HEK293 (cell line): Measurements from ENCODE around the gene SLC16A13.

Experiments
- BCL11B ChIP-seq: fragments of 450-650 bp; formaldehyde crosslinking; IDR thresholded peaks from 2 replicates; pipeline ENCODE4 v1.5.1; 2016; ENCODE audit warnings: low read depth, missing biosample characterization, missing genetic modification characterization
- FEZF1 ChIP-seq: fragments of 450-650 bp; formaldehyde crosslinking; IDR thresholded peaks from 2 replicates; pipeline ENCODE4 v1.5.1; 2016; ENCODE audit warnings: missing biosample characterization, missing genetic modification characterization
- GFI1B ChIP-seq: fragments of 450-650 bp; formaldehyde crosslinking; IDR thresholded peaks from 2 replicates; pipeline ENCODE4 v1.5.1; 2016; ENCODE audit warnings: missing biosample characterization, missing genetic modification characterization
- GLIS2 ChIP-seq: fragments of 450-650 bp; formaldehyde crosslinking; IDR thresholded peaks from 2 replicates; pipeline ENCODE4 v1.5.1; 2016; ENCODE audit warnings: missing biosample characterization, missing genetic modification characterization
- KLF16 ChIP-seq: fragments of 450-650 bp; formaldehyde crosslinking; IDR thresholded peaks from 2 replicates; pipeline ENCODE4 v1.5.1; 2017; ENCODE audit warnings: missing biosample characterization, missing genetic modification characterization
- OVOL3 ChIP-seq: fragments of 450-650 bp; formaldehyde crosslinking; IDR thresholded peaks from 2 replicates; pipeline ENCODE4 v1.5.1; 2016; ENCODE audit warnings: missing biosample characterization, missing genetic modification characterization
- PRDM1 ChIP-seq: fragments of 450-650 bp; formaldehyde crosslinking; IDR thresholded peaks from 2 replicates; pipeline ENCODE4; 2016; ENCODE audit warnings: missing biosample characterization, missing genetic modification characterization
- ZFP37 ChIP-seq: fragments of 450-650 bp; formaldehyde crosslinking; IDR thresholded peaks from 2 replicates; pipeline ENCODE4 v1.5.1; 2016; ENCODE audit warnings: missing biosample characterization, missing genetic modification characterization
- ZNF157 ChIP-seq: fragments of 450-650 bp; formaldehyde crosslinking; IDR thresholded peaks from 2 replicates; pipeline ENCODE4 v1.5.1; 2016; ENCODE audit warnings: missing biosample characterization, missing genetic modification characterization
- ZNF202 ChIP-seq: fragments of 450-650 bp; formaldehyde crosslinking; IDR thresholded peaks from 2 replicates; pipeline ENCODE4 v1.5.1; 2016; ENCODE audit warnings: missing biosample characterization, missing genetic modification characterization, borderline replicate concordance
- ZNF335 ChIP-seq: fragments of 450-650 bp; formaldehyde crosslinking; conservative IDR thresholded peaks from 2 replicates; pipeline ENCODE4 v1.5.1; 2016; ENCODE audit warnings: missing biosample characterization, missing genetic modification characterization
- ZNF404 ChIP-seq: fragments of 450-650 bp; formaldehyde crosslinking; IDR thresholded peaks from 2 replicates; pipeline ENCODE4 v1.5.1; 2017; ENCODE audit warnings: missing biosample characterization, missing genetic modification characterization
- ZNF426 ChIP-seq: fragments of 450-650 bp; formaldehyde crosslinking; IDR thresholded peaks from 2 replicates; pipeline ENCODE4 v1.5.1; 2017; ENCODE audit warnings: missing biosample characterization, missing genetic modification characterization, mild to moderate bottlenecking, inconsistent platforms, moderate library complexity
- ZNF433 ChIP-seq: fragments of 450-650 bp; formaldehyde crosslinking; IDR thresholded peaks from 2 replicates; pipeline ENCODE4 v1.5.1; 2016; ENCODE audit warnings: missing biosample characterization, missing genetic modification characterization, low read depth
- ZNF521 ChIP-seq: fragments of 450-650 bp; formaldehyde crosslinking; IDR thresholded peaks from 2 replicates; pipeline ENCODE4 v1.5.1; 2017; ENCODE audit warnings: missing biosample characterization, mild to moderate bottlenecking, missing genetic modification characterization
- ZNF529 ChIP-seq: fragments of 450-650 bp; formaldehyde crosslinking; IDR thresholded peaks from 2 replicates; pipeline ENCODE4 v1.5.1; 2017; ENCODE audit warnings: missing genetic modification characterization, missing biosample characterization; ENCODE audit not compliant: insufficient replicate concordance
- ZNF544 ChIP-seq: fragments of 450-650 bp; formaldehyde crosslinking; IDR thresholded peaks from 2 replicates; pipeline ENCODE4 v1.5.0; 2017; ENCODE audit warnings: missing biosample characterization, missing genetic modification characterization
- ZNF571 ChIP-seq: fragments of 450-650 bp; formaldehyde crosslinking; IDR thresholded peaks from 2 replicates; pipeline ENCODE4 v1.5.0; 2017; ENCODE audit warnings: missing biosample characterization, missing genetic modification characterization
- ZNF610 ChIP-seq: fragments of 450-650 bp; formaldehyde crosslinking; IDR thresholded peaks from 2 replicates; pipeline ENCODE4 v1.5.1; 2016; ENCODE audit warnings: missing biosample characterization, missing genetic modification characterization, borderline replicate concordance
- ZNF629 ChIP-seq: fragments of 450-650 bp; formaldehyde crosslinking; IDR thresholded peaks from 2 replicates; pipeline ENCODE4 v1.5.1; 2017; ENCODE audit warnings: missing biosample characterization, missing genetic modification characterization
- ZNF658 ChIP-seq: fragments of 450-650 bp; formaldehyde crosslinking; IDR thresholded peaks from 2 replicates; pipeline ENCODE4; 2016; ENCODE audit warnings: missing biosample characterization, missing genetic modification characterization
- ZNF785 ChIP-seq: fragments of 450-650 bp; formaldehyde crosslinking; IDR thresholded peaks from 2 replicates; pipeline ENCODE4 v1.5.1; 2016; ENCODE audit warnings: missing biosample characterization, missing genetic modification characterization
- ZNF791 ChIP-seq: fragments of 450-650 bp; formaldehyde crosslinking; IDR thresholded peaks from 2 replicates; pipeline ENCODE4 v1.5.1; 2016; ENCODE audit warnings: missing biosample characterization, missing genetic modification characterization
- ZNF792 ChIP-seq: fragments of 450-650 bp; formaldehyde crosslinking; IDR thresholded peaks from 2 replicates; pipeline ENCODE4 v1.5.1; 2016; ENCODE audit warnings: missing biosample characterization, missing genetic modification characterization
- ZSCAN23 ChIP-seq: fragments of 450-650 bp; formaldehyde crosslinking; IDR thresholded peaks from 2 replicates; pipeline ENCODE4 v1.5.1; 2016; ENCODE audit warnings: missing biosample characterization, missing genetic modification characterization
- ZSCAN30 ChIP-seq: fragments of 450-650 bp; IDR thresholded peaks from 2 replicates; pipeline ENCODE4 v1.5.1; 2018; ENCODE audit warnings: missing biosample characterization, mild to moderate bottlenecking, missing genetic modification characterization, moderate library complexity
- TF ChIP-seq, protein P1 (sequence below): fragments of 450-650 bp; formaldehyde crosslinking; IDR thresholded peaks from 2 replicates; pipeline ENCODE4 v1.5.1; 2016; ENCODE audit warnings: missing biosample characterization, missing genetic modification characterization
- TF ChIP-seq, protein P2 (sequence below): fragments of 450-650 bp; formaldehyde crosslinking; IDR thresholded peaks from 2 replicates; pipeline ENCODE4 v1.5.1; 2017; ENCODE audit warnings: missing biosample characterization, missing genetic modification characterization
- TF ChIP-seq, protein P3 (sequence below): fragments of 450-650 bp; IDR thresholded peaks from 2 replicates; pipeline ENCODE4 v1.5.1; 2018; ENCODE audit warnings: missing biosample characterization, missing genetic modification characterization
- TF ChIP-seq, protein P4 (sequence below): fragments of 450-650 bp; formaldehyde crosslinking; IDR thresholded peaks from 2 replicates; pipeline ENCODE4 v1.5.1; 2017; ENCODE audit warnings: missing biosample characterization, missing genetic modification characterization
- TF ChIP-seq, protein P5 (sequence below): fragments of 450-650 bp; formaldehyde crosslinking; IDR thresholded peaks from 2 replicates; pipeline ENCODE4 v1.5.1; 2016; ENCODE audit warnings: missing biosample characterization, missing genetic modification characterization, low read depth
- TF ChIP-seq, protein P6 (sequence below): fragments of 450-650 bp; formaldehyde crosslinking; IDR thresholded peaks from 2 replicates; pipeline ENCODE4 v1.5.1; 2017; ENCODE audit warnings: missing biosample characterization, missing genetic modification characterization

Gene SLC16A13

DNA sequence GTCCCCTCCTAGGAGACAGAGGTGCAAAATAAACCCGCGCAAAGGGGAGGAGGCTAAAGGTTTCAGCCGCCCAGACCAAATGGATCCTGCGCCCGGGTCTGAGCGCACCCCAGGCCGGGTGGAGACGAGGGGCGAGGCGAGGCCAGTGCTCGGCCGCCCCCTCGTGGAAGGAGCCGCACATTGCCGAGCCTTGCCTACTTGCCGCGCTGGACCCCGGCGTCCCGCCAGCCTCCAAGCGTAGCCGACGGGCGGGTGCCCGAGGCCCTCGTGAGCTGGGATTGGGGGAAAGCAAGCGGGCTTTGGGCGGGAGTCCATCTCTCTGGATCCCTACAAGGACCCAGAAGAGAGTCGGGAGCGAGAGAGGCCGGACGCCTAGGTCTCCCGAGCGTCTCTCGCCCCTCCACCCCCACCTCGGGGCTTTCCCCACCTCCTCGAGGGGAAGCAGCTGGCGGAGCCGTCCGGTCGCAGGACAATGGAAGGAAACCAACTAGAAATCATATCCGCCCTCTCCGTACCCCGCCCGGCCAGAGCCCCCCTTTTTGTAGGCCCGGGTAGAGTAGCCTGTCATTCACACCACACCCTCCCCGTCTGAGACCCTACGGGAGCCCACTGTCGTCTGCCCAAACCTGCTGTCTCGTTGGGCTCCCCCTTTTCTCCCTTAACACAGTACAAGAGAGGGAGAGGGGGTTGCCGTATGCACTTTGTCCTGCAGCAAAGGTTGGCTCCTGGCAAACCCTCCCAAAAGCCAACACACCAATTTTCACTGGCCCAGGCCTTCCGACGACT, 13.6 kb upstream of the SLC16A13 start (continued):
- TF ChIP-seq, protein P1, sequence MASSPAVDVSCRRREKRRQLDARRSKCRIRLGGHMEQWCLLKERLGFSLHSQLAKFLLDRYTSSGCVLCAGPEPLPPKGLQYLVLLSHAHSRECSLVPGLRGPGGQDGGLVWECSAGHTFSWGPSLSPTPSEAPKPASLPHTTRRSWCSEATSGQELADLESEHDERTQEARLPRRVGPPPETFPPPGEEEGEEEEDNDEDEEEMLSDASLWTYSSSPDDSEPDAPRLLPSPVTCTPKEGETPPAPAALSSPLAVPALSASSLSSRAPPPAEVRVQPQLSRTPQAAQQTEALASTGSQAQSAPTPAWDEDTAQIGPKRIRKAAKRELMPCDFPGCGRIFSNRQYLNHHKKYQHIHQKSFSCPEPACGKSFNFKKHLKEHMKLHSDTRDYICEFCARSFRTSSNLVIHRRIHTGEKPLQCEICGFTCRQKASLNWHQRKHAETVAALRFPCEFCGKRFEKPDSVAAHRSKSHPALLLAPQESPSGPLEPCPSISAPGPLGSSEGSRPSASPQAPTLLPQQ (tag by site-specific recombination) = no peak
- no peak for TF ChIP-seq GLIS2 (tag by site-specific recombination)
- no peak for TF ChIP-seq ZNF426 (tag by site-specific recombination)
- no peak for TF ChIP-seq BCL11B (tag by site-specific recombination)
- TF ChIP-seq GFI1B (tag by site-specific recombination) = no peak
- TF ChIP-seq ZNF785 (tag by site-specific recombination) = no peak
- no peak for TF ChIP-seq ZNF658 (tag by site-specific recombination)
- TF ChIP-seq PRDM1 (tag by site-specific recombination) = no peak
- no peak for TF ChIP-seq ZNF157 (tag by site-specific recombination)
- no peak for TF ChIP-seq ZFP37 (tag by site-specific recombination)
- no peak for TF ChIP-seq ZNF571 (tag by site-specific recombination)
- peak; percentile 32; the same call in 1 of the 2 replicates for TF ChIP-seq ZNF335 (tag by site-specific recombination)
- no peak for TF ChIP-seq ZSCAN23 (tag by site-specific recombination)
- TF ChIP-seq, protein P2, sequence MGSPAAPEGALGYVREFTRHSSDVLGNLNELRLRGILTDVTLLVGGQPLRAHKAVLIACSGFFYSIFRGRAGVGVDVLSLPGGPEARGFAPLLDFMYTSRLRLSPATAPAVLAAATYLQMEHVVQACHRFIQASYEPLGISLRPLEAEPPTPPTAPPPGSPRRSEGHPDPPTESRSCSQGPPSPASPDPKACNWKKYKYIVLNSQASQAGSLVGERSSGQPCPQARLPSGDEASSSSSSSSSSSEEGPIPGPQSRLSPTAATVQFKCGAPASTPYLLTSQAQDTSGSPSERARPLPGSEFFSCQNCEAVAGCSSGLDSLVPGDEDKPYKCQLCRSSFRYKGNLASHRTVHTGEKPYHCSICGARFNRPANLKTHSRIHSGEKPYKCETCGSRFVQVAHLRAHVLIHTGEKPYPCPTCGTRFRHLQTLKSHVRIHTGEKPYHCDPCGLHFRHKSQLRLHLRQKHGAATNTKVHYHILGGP (tag by site-specific recombination) = no peak
- TF ChIP-seq ZNF529 (tag by site-specific recombination) = no peak
- TF ChIP-seq, protein P3, sequence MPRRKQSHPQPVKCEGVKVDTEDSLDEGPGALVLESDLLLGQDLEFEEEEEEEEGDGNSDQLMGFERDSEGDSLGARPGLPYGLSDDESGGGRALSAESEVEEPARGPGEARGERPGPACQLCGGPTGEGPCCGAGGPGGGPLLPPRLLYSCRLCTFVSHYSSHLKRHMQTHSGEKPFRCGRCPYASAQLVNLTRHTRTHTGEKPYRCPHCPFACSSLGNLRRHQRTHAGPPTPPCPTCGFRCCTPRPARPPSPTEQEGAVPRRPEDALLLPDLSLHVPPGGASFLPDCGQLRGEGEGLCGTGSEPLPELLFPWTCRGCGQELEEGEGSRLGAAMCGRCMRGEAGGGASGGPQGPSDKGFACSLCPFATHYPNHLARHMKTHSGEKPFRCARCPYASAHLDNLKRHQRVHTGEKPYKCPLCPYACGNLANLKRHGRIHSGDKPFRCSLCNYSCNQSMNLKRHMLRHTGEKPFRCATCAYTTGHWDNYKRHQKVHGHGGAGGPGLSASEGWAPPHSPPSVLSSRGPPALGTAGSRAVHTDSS = no peak
- TF ChIP-seq, protein P4, sequence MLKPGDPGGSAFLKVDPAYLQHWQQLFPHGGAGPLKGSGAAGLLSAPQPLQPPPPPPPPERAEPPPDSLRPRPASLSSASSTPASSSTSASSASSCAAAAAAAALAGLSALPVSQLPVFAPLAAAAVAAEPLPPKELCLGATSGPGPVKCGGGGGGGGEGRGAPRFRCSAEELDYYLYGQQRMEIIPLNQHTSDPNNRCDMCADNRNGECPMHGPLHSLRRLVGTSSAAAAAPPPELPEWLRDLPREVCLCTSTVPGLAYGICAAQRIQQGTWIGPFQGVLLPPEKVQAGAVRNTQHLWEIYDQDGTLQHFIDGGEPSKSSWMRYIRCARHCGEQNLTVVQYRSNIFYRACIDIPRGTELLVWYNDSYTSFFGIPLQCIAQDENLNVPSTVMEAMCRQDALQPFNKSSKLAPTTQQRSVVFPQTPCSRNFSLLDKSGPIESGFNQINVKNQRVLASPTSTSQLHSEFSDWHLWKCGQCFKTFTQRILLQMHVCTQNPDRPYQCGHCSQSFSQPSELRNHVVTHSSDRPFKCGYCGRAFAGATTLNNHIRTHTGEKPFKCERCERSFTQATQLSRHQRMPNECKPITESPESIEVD (tag by site-specific recombination) = no peak
- TF ChIP-seq ZNF610 (tag by site-specific recombination) = no peak
- no peak for TF ChIP-seq ZNF404 (tag by site-specific recombination)
- no peak for TF ChIP-seq ZNF521
- TF ChIP-seq, protein P5, sequence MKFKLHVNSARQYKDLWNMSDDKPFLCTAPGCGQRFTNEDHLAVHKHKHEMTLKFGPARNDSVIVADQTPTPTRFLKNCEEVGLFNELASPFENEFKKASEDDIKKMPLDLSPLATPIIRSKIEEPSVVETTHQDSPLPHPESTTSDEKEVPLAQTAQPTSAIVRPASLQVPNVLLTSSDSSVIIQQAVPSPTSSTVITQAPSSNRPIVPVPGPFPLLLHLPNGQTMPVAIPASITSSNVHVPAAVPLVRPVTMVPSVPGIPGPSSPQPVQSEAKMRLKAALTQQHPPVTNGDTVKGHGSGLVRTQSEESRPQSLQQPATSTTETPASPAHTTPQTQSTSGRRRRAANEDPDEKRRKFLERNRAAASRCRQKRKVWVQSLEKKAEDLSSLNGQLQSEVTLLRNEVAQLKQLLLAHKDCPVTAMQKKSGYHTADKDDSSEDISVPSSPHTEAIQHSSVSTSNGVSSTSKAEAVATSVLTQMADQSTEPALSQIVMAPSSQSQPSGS (tag by site-specific recombination) = no peak
- no peak for TF ChIP-seq ZNF629 (tag by site-specific recombination)
- no peak for TF ChIP-seq ZNF202
- TF ChIP-seq ZSCAN30 = no peak
- TF ChIP-seq OVOL3 (tag by site-specific recombination) = no peak
- TF ChIP-seq ZNF544 (tag by site-specific recombination) = no peak
- no peak for TF ChIP-seq ZNF791 (tag by site-specific recombination)
- no peak for TF ChIP-seq ZNF433 (tag by site-specific recombination)
- TF ChIP-seq, protein P6, sequence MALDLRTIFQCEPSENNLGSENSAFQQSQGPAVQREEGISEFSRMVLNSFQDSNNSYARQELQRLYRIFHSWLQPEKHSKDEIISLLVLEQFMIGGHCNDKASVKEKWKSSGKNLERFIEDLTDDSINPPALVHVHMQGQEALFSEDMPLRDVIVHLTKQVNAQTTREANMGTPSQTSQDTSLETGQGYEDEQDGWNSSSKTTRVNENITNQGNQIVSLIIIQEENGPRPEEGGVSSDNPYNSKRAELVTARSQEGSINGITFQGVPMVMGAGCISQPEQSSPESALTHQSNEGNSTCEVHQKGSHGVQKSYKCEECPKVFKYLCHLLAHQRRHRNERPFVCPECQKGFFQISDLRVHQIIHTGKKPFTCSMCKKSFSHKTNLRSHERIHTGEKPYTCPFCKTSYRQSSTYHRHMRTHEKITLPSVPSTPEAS (tag by site-specific recombination) = no peak
- no peak for TF ChIP-seq FEZF1
- no peak for TF ChIP-seq ZNF792
- no peak for TF ChIP-seq KLF16
